Liver (tissue), 3 donors: ENCODE results near the gene STK33.

Experiments
- RAD21 ChIP-seq, 2 donors: IDR thresholded peaks; 2 replicates each; pipeline ENCODE4 v1.6.1; 2016; ENCODE audit warnings: antibody characterized with exemption in 2 of 2, mild to moderate bottlenecking in 2 of 2
- TF ChIP-seq, protein P1 (sequence below): fragments of 150-350 bp; IDR thresholded peaks from 2 replicates; pipeline ENCODE4 v1.5.1; 2017; ENCODE audit warnings: improper control_type of control experiment, low read depth, low read length; ENCODE audit not compliant: missing input control
- donor health status: healthy.
- donor health status: healthy.

DNA sequence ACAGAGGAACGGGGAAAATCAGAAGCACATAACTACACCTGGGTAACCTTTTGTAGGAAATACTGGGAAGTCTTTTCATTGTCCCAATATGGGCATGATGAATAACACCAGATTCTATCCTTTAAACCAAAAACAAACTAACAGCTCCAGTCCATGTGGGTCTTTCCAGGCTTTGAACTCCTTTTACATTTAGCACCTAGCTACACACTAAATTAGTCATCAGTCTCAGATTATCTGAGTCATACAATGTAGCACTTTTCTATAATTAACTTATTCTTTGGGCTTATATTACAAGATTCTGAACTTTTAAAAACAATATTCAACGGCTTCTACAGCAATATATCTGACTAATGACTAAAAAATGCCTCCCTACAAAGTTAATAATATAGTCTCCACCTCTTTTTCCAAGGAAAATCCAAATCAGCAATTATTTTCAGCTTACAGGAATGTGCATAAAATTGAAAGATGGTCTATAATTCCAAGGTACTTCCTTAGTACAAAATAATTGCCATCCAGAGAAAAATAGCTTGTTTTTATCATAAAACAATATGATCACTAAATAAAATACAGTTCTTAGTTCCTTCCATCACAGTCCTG, 26.3 kb downstream of the STK33 start:
- TF ChIP-seq, protein P1, sequence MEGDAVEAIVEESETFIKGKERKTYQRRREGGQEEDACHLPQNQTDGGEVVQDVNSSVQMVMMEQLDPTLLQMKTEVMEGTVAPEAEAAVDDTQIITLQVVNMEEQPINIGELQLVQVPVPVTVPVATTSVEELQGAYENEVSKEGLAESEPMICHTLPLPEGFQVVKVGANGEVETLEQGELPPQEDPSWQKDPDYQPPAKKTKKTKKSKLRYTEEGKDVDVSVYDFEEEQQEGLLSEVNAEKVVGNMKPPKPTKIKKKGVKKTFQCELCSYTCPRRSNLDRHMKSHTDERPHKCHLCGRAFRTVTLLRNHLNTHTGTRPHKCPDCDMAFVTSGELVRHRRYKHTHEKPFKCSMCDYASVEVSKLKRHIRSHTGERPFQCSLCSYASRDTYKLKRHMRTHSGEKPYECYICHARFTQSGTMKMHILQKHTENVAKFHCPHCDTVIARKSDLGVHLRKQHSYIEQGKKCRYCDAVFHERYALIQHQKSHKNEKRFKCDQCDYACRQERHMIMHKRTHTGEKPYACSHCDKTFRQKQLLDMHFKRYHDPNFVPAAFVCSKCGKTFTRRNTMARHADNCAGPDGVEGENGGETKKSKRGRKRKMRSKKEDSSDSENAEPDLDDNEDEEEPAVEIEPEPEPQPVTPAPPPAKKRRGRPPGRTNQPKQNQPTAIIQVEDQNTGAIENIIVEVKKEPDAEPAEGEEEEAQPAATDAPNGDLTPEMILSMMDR = no peak
- no peak for TF ChIP-seq RAD21 (IDR thresholded peaks at IDR 0.05)
